Measurements from ENCODE around the gene RPL22.
"Not testable (repeated sequence)": the region's sequence is repeated elsewhere in the genome, so short reads cannot be mapped to it uniquely, and the experiment has no call there.

Gene RPL22

GRCh38 chr1:6233376-6233775, 34.0 kb upstream of the RPL22 start:
- DNase-seq (ENCODE audit: low read depth in 2 of 2), result no peak

GRCh38 chr1:6225651-6226050, 26.3 kb upstream of the RPL22 start:
- no peak for DNase-seq (ENCODE audit: low read depth in 2 of 2)

- no peak for DNase-seq (ENCODE audit: low read depth in 2 of 2)
Measured at GRCh38 chr1:6224718-6225117, 25.3 kb upstream of the RPL22 start.

- no peak for DNase-seq (ENCODE audit: low read depth in 2 of 2)
Measured at GRCh38 chr1:6223617-6224016, 24.2 kb upstream of the RPL22 start.

- DNase-seq (ENCODE audit: low read depth in 2 of 2), result no peak
Measured at GRCh38 chr1:6222636-6223035, 23.2 kb upstream of the RPL22 start.

GRCh38 chr1:6221210-6221784, 21.9 kb upstream of the RPL22 start:
- DNase-seq (ENCODE audit: low read depth in 2 of 2), result no peak

- no peak for DNase-seq (ENCODE audit: low read depth in 2 of 2)
Measured at GRCh38 chr1:6220236-6220635, 20.8 kb upstream of the RPL22 start.

GRCh38 chr1:6219641-6220040, 20.2 kb upstream of the RPL22 start:
- DNase-seq (ENCODE audit: low read depth in 2 of 2), result not testable (repeated sequence)

GRCh38 chr1:6218375-6219164, 19.2 kb upstream of the RPL22 start:
- DNase-seq (ENCODE audit: low read depth in 2 of 2), result no peak

- DNase-seq (ENCODE audit: low read depth in 2 of 2), result no peak
Measured at GRCh38 chr1:6212193-6212959, 13.0 kb upstream of the RPL22 start.

GRCh38 chr1:6211731-6212130, 12.3 kb upstream of the RPL22 start:
- DNase-seq (ENCODE audit: low read depth in 2 of 2), result no peak

- DNase-seq (ENCODE audit: low read depth in 2 of 2), result no peak
Measured at GRCh38 chr1:6210591-6211355, 11.4 kb upstream of the RPL22 start.

GRCh38 chr1:6209661-6210580, 10.5 kb upstream of the RPL22 start:
- no peak for DNase-seq (ENCODE audit: low read depth in 2 of 2)

GRCh38 chr1:6208723-6209660, 9.6 kb upstream of the RPL22 start:
- DNase-seq (ENCODE audit: low read depth in 2 of 2), result no peak

GRCh38 chr1:6207921-6208320, 8.5 kb upstream of the RPL22 start:
- no peak for DNase-seq (ENCODE audit: low read depth in 2 of 2)

GRCh38 chr1:6207075-6207885, 7.9 kb upstream of the RPL22 start:
- DNase-seq (ENCODE audit: low read depth in 2 of 2), result no peak

GRCh38 chr1:6206520-6206855, 7.1 kb upstream of the RPL22 start:
- no peak for DNase-seq (ENCODE audit: low read depth in 2 of 2)

- DNase-seq (ENCODE audit: low read depth in 2 of 2), result peak; percentile 62 to 63
Measured at GRCh38 chr1:6205849-6206519, 6.6 kb upstream of the RPL22 start, which contains the start of gene RNF207. Gene RNF207 (plus strand): TSS chr1:6206119. CDS start chr1:6206536, 417 bp downstream.
